ENCODE results near the gene PGA3. TPM values are rescaled to one million over a fixed set of nuclear protein-coding genes. Genes with fewer than 3 reads are reported as not detected.

Gene PGA3
- total RNA-seq, 1 donor from 2014 or later, result not detected

DNA sequence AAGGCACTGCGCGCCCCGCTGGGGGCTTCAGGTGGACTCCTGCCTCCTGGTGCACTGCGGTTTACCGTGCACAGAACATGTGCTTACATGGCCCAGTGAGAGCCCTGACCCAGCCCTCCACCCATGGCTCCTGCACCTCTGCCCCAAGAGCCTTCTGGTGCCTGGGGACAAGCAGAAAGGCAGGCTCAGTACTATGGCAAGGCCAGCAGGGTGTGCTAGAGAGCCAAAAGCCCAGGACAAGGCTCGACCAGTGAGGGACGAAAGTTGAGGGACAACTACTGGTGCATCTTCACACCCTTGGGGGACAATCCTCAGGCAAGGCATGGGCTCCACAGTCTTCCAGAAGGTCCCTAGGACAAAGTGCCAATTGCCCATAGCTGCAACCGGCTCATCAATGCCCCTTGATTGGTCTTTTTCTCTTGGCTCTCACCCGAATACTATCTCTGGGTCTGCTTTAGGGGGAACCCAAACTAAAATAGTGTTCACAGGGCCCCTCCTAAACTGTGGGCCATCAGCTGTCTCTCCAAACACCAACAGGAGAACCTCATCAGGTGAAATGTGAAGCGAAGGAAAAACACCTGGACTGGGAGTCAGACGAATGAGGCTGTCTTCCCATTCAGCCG, 51.2 kb downstream of the PGA3 start:
- peaks cover 5% of the 10 kb centered on the region for H3K4me1 Mint-ChIP-seq
- H3K27ac Mint-ChIP-seq (ENCODE audit: unreplicated experiment), result no peak overlapping the region
- H3K4me3 Mint-ChIP-seq, result no peak overlapping the region
- H3K36me3 Mint-ChIP-seq (ENCODE audit: low read depth), result peaks cover 3% of the 10 kb centered on the region
- DNase-seq (ENCODE audit: low read depth, low spot score), result peak; percentile 69
- no peaks in the 10 kb centered on the region for H3K27me3 Mint-ChIP-seq (ENCODE audit: low read depth)
- TF ChIP-seq, protein P1, sequence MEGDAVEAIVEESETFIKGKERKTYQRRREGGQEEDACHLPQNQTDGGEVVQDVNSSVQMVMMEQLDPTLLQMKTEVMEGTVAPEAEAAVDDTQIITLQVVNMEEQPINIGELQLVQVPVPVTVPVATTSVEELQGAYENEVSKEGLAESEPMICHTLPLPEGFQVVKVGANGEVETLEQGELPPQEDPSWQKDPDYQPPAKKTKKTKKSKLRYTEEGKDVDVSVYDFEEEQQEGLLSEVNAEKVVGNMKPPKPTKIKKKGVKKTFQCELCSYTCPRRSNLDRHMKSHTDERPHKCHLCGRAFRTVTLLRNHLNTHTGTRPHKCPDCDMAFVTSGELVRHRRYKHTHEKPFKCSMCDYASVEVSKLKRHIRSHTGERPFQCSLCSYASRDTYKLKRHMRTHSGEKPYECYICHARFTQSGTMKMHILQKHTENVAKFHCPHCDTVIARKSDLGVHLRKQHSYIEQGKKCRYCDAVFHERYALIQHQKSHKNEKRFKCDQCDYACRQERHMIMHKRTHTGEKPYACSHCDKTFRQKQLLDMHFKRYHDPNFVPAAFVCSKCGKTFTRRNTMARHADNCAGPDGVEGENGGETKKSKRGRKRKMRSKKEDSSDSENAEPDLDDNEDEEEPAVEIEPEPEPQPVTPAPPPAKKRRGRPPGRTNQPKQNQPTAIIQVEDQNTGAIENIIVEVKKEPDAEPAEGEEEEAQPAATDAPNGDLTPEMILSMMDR (conservative IDR thresholded peaks at IDR 0.05), result peak; percentile 81
- no peaks in the 10 kb centered on the region for H3K9me3 Mint-ChIP-seq

DNA sequence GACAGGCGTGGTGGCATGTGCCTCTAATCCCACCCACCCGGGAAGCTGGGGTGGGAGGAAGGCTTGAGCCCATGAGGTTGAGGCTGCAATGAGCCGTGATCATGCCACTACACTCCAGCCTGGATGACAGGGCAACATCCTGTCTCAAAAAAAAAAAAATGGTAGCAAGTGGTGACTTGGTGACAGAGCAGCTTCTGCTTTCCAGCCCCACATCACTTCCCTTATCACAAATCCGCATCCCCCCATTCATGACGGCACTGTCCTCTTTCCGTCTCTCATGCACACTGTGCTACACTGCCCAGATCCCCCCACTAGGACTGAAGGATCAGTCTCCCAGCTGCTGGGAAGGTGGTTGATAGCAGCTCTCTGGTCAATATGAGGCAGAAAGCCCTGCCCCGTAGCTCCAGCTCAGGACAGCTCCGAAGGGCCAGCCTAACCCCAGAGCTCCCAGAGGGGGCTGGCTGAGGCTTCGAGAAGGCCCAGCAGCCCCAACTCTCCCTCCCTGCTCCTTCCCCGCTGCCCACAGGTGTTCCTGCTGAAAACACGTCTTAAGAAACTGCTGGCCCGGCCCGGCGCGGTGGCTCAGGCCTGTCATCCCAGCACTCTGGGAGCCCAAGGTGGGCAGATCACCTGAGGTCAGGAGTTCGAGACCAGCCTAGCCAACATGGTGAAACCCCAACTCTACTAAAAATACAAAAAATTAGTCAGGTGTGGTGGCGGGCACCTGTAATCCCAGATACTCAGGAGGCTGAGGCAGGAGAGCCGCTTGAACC, 53.6 kb downstream of the PGA3 start:
- no peaks in the 10 kb centered on the region for H3K27me3 Mint-ChIP-seq (ENCODE audit: low read depth)
- peaks cover 7% of the 10 kb centered on the region for H3K36me3 Mint-ChIP-seq (ENCODE audit: low read depth)
- H3K27ac Mint-ChIP-seq (ENCODE audit: unreplicated experiment), result no peak overlapping the region
- no peaks in the 10 kb centered on the region for H3K9me3 Mint-ChIP-seq
- TF ChIP-seq, protein P1 (conservative IDR thresholded peaks at IDR 0.05), result no peak
- no peak overlapping the region for H3K4me3 Mint-ChIP-seq
- DNase-seq (ENCODE audit: low read depth, low spot score), result no peak
- peaks cover 5% of the 10 kb centered on the region for H3K4me1 Mint-ChIP-seq

DNA sequence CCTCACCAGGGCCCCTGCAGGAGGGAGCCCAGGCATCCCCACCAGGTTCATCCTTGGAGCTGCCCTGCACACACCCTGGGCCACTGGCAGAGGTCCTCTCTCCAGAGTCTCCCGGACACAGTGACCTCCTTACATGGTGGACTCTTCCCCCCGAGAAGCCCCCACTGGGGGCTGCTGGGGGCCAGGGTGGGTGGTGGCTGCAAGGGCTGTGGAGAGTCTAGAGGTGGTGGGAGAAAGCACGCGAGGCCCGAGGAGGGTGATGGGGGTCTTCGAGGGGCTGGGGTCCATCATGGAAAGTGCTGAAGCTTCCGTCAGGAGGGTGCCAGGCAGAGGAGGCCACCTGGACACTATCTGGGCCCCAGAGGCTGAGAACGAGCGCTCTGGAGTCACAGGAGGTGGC, 55.2 kb downstream of the PGA3 start:
- Mint-ChIP-seq H3K36me3 (ENCODE audit: low read depth) (peaks cover 10% of the 10 kb centered on the region), H3K27ac (ENCODE audit: unreplicated experiment) (no peak overlapping the region), H3K9me3 (no peaks in the 10 kb centered on the region), H3K27me3 (ENCODE audit: low read depth) (no peaks in the 10 kb centered on the region), H3K4me1 (peaks cover 5% of the 10 kb centered on the region), H3K4me3 (no peak overlapping the region)
- no peak for DNase-seq (ENCODE audit: low read depth, low spot score)
- TF ChIP-seq, protein P1 (conservative IDR thresholded peaks at IDR 0.05), result no peak

DNA sequence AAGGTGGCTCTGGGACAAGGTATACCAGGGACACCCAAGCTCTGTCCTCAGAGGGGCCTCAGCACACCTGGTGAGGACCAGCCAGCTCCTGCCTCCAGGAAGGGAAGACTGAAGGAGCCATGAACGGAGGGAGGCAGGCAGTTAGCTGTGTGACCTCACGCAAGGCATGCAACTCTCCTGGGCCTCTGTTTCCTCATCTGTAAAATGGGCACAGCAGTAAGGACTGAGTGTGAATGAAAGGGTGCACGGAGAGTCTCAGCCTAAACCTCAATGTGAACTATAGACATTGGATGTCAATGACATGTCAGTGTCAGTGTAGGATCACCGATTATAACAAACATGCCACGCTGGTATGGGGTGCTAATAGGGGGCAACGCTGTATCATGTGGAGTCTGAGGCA, 56.0 kb downstream of the PGA3 start:
- TF ChIP-seq, protein P1 (conservative IDR thresholded peaks at IDR 0.05), result no peak
- Mint-ChIP-seq H3K27ac (ENCODE audit: unreplicated experiment) (no peak overlapping the region), H3K9me3 (no peaks in the 10 kb centered on the region), H3K4me1 (peaks cover 2% of the 10 kb centered on the region), H3K27me3 (ENCODE audit: low read depth) (no peaks in the 10 kb centered on the region), H3K4me3 (no peak overlapping the region), H3K36me3 (ENCODE audit: low read depth) (peaks cover 8% of the 10 kb centered on the region)
- DNase-seq (ENCODE audit: low read depth, low spot score), result no peak

Other genes with a start within 250 kb of the PGA3 start
- gene CD6, start 231.8 kb upstream of the PGA3 start, total RNA-seq, result 0.30 and 0.39 TPM in 2 replicates
- not detected in 2 replicates for gene CD5, start 101.0 kb upstream of the PGA3 start, total RNA-seq
- gene VPS37C, start 42.1 kb upstream of the PGA3 start, total RNA-seq, result 25.8 and 26.0 TPM in 2 replicates
- not detected in 2 replicates for gene PGA4, start 18.8 kb downstream of the PGA3 start, total RNA-seq
- not detected in 2 replicates for gene PGA5, start 37.7 kb downstream of the PGA3 start, total RNA-seq
- 42.0 and 42.1 TPM in 2 replicates for gene VWCE, start 91.8 kb downstream of the PGA3 start, total RNA-seq
- 315 and 329 TPM in 2 replicates for gene DDB1, start 129.6 kb downstream of the PGA3 start, total RNA-seq
- 46.9 and 53.9 TPM in 2 replicates for gene TKFC, start 129.7 kb downstream of the PGA3 start, total RNA-seq
- 28.1 and 28.9 TPM in 2 replicates for gene CYB561A3, start 158.4 kb downstream of the PGA3 start, total RNA-seq
- gene TMEM138, start 158.9 kb downstream of the PGA3 start, total RNA-seq, result 47.8 and 52.6 TPM in 2 replicates
- 23.5 and 23.9 TPM in 2 replicates for gene TMEM216, start 189.1 kb downstream of the PGA3 start, total RNA-seq
- 144 and 150 TPM in 2 replicates for gene CPSF7, start 226.5 kb downstream of the PGA3 start, total RNA-seq
- gene SDHAF2, start 226.6 kb downstream of the PGA3 start, total RNA-seq, result 33.8 and 35.0 TPM in 2 replicates

All from neural crest cell (in vitro differentiated cells).